Measurements from ENCODE around the gene ICA1.

Gene ICA1

GRCh38 chr7:8141070-8141469, 120.9 kb downstream of the ICA1 start:
- in situ Hi-C loops (cut with MboI; ENCODE audit: low sequenced_read_pairs): no loop called here

- in situ Hi-C loops (cut with MboI; ENCODE audit: low sequenced_read_pairs): no loop called here
Measured at GRCh38 chr7:8136051-8136730, 125.8 kb downstream of the ICA1 start.

- in situ Hi-C loops (cut with MboI; ENCODE audit: low sequenced_read_pairs): no loop called here
Measured at GRCh38 chr7:8135417-8135816, 126.5 kb downstream of the ICA1 start.

- in situ Hi-C loops (cut with MboI; ENCODE audit: low sequenced_read_pairs): no loop called here
Measured at GRCh38 chr7:8134089-8134733, 127.8 kb downstream of the ICA1 start.

GRCh38 chr7:8133188-8133848, 128.6 kb downstream of the ICA1 start:
- in situ Hi-C loops (cut with MboI; ENCODE audit: low sequenced_read_pairs): no loop called here

GRCh38 chr7:8131694-8132605, 130.0 kb downstream of the ICA1 start:
- in situ Hi-C loops (cut with MboI; ENCODE audit: low sequenced_read_pairs): no loop called here

- in situ Hi-C loops (cut with MboI; ENCODE audit: low sequenced_read_pairs): no loop called here
Measured at GRCh38 chr7:8130663-8131062, 131.3 kb downstream of the ICA1 start.

- in situ Hi-C loops (cut with MboI; ENCODE audit: low sequenced_read_pairs): no loop called here
Measured at GRCh38 chr7:8129318-8129659, 132.7 kb downstream of the ICA1 start.

GRCh38 chr7:8128449-8129317, 133.3 kb downstream of the ICA1 start:
- in situ Hi-C loops (cut with MboI; ENCODE audit: low sequenced_read_pairs): no loop called here

GRCh38 chr7:8126601-8127167, 135.3 kb downstream of the ICA1 start:
- in situ Hi-C loops (cut with MboI; ENCODE audit: low sequenced_read_pairs): no loop called here

GRCh38 chr7:8125680-8126444, 136.1 kb downstream of the ICA1 start:
- in situ Hi-C loops (cut with MboI; ENCODE audit: low sequenced_read_pairs): no loop called here

- in situ Hi-C loops (cut with MboI; ENCODE audit: low sequenced_read_pairs): no loop called here
Measured at GRCh38 chr7:8121243-8121642, 140.7 kb downstream of the ICA1 start.

- in situ Hi-C loops (cut with MboI; ENCODE audit: low sequenced_read_pairs): no loop called here
Measured at GRCh38 chr7:8120390-8121058, 141.4 kb downstream of the ICA1 start.

GRCh38 chr7:8119262-8119661, 142.7 kb downstream of the ICA1 start:
- in situ Hi-C loops (cut with MboI; ENCODE audit: low sequenced_read_pairs): no loop called here

- in situ Hi-C loops (cut with MboI; ENCODE audit: low sequenced_read_pairs): no loop called here
Measured at GRCh38 chr7:8117195-8117594, 144.8 kb downstream of the ICA1 start.

GRCh38 chr7:8115547-8116402, 146.2 kb downstream of the ICA1 start:
- in situ Hi-C loops (cut with MboI; ENCODE audit: low sequenced_read_pairs): no loop called here

GRCh38 chr7:8114175-8114574, 147.8 kb downstream of the ICA1 start:
- in situ Hi-C loops (cut with MboI; ENCODE audit: low sequenced_read_pairs): no loop called here

GRCh38 chr7:8113184-8113583, 148.8 kb downstream of the ICA1 start:
- in situ Hi-C loops (cut with MboI; ENCODE audit: low sequenced_read_pairs): no loop called here
